Measurements from ENCODE around the gene CLDN20.

DNA sequence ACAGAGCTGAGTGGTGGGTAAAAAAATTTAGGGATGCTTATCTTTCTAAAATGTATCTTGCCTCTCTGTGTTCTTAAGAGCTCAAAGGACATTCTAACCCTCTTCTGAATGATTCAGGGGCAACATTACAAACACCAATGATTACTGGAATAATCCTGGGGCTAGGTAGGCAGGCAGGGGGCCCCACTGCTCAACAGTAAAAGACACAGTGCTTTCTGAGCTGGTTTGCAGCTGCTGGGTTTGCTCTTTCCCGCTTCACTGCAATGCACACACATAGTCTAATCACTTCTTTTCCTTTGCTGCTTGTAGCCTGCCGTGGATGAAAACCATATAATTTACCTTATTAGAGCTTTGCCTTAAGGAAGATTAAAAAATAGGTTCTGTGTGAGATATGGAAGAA is 23.9 kb downstream of the CLDN20 start:
- no peak for TF ChIP-seq EZH2phosphoT487 (IDR thresholded peaks at IDR 0.05; ENCODE audit: borderline replicate concordance, low read length)
- TF ChIP-seq, protein P1, sequence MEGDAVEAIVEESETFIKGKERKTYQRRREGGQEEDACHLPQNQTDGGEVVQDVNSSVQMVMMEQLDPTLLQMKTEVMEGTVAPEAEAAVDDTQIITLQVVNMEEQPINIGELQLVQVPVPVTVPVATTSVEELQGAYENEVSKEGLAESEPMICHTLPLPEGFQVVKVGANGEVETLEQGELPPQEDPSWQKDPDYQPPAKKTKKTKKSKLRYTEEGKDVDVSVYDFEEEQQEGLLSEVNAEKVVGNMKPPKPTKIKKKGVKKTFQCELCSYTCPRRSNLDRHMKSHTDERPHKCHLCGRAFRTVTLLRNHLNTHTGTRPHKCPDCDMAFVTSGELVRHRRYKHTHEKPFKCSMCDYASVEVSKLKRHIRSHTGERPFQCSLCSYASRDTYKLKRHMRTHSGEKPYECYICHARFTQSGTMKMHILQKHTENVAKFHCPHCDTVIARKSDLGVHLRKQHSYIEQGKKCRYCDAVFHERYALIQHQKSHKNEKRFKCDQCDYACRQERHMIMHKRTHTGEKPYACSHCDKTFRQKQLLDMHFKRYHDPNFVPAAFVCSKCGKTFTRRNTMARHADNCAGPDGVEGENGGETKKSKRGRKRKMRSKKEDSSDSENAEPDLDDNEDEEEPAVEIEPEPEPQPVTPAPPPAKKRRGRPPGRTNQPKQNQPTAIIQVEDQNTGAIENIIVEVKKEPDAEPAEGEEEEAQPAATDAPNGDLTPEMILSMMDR (IDR thresholded peaks at IDR 0.05; ENCODE audit: low read depth, low read length, poor library complexity, severe bottlenecking): no peak

Data from DOHH2 (cell line).